Motor neuron (in vitro differentiated cells): ENCODE measurements around the gene KLRF2. TPM values are rescaled to one million over a fixed set of nuclear protein-coding genes. Genes with fewer than 3 reads are reported as not detected.

Experiments used
- ATAC-seq, 8 experiments: fragments of 200-7000 bp; cut with Tn5 transposase; replicated peaks in 6 of 8; 2 replicates each; pipeline ENCODE4 v1.8.0; 2021; ENCODE audit warnings: mild to moderate bottlenecking in 8 of 8, moderate library complexity in 8 of 8
- H3K27ac ChIP-seq, 2 donors: fragments of 250-450 bp; sonication (Bioruptor Pico); 2 replicates each; pipeline ENCODE4 v1.9.0; 2021; ENCODE audit warnings: antibody characterized with exemption in 2 of 2, mild to moderate bottlenecking in 2 of 2, moderate library complexity in 1 of 2
- H3K4me1 ChIP-seq, 2 donors: fragments of 250-450 bp; sonication (Bioruptor Pico); replicated peaks in 1 of 2; 2 replicates each; pipeline ENCODE4 v1.6.1; 2021; ENCODE audit warnings: antibody characterized with exemption in 2 of 2, mild to moderate bottlenecking in 2 of 2, moderate library complexity in 1 of 2
- H3K4me3 ChIP-seq, 5 donors: fragments of 250-450 bp; sonication (Bioruptor Pico); 2 replicates each; pipeline ENCODE4 v1.9.0; 2021; ENCODE audit warnings: antibody characterized with exemption in 5 of 5, mild to moderate bottlenecking in 5 of 5, moderate library complexity in 4 of 5
- WGBS, 10 experiments: fragments of 450-650 bp; shearing (Covaris generic); methylation state at CpG; one replicate each; pipeline ENCODE4 v1.0.0; 2022; 5-methylcytosine and 5-hydroxymethylcytosine counted together
- in situ Hi-C, 9 experiments: fragments of 400-800 bp; cut with MboI; loops; one replicate each; pipeline ENCODE4 v1.15.0; 2021; ENCODE audit warnings: low sequenced_read_pairs in 9 of 9, low pct_unique_long_range_greater_than_20kb in 2 of 9; ENCODE audit not compliant: unreplicated experiment in 9 of 9
- total RNA-seq, 8 experiments: library from RNA; unstranded; fragments of 300-600 nt; gene quantifications; 2 replicates each; pipeline versions ENCODE4 v1.2.3 to v1.2.4, GENCODE V29; 2022

Gene KLRF2, protein sequence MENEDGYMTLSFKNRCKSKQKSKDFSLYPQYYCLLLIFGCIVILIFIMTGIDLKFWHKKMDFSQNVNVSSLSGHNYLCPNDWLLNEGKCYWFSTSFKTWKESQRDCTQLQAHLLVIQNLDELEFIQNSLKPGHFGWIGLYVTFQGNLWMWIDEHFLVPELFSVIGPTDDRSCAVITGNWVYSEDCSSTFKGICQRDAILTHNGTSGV
- total RNA-seq, result not detected

DNA sequence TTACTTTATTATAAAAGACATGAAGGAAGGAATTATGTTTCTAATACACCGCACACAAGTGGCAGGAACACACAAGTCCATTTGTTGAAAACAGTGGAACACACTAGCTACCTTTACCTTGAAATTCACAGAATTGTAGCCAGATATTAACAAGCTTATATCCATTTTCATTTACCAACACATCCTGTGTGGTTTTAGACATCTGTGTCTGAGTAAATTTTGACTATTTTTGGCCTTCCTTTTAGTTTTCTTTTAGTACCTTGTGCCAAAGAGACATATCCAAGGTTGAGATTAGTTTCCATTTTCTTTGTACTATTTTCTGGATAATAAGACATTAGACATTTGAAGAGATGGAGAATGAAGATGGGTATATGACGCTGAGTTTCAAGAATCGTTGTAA is at the start of gene KLRF2:
Gene KLRF2 (plus strand): TSS at position 244 of the 400 bp plus-strand sequence. CDS start 107 bp downstream, at position 351.
- peaks cover 0 to 3% of the 10 kb centered on the region in 2 donors for H3K4me1 ChIP-seq
- WGBS, 10 experiments, result 58 to 100% (median 93%) methylated on average over 1 to 3 of the region's 3 CpGs
- H3K27ac ChIP-seq, result no peak within 1 kb of the TSS
- no peak for ATAC-seq
- no peak within 1 kb of the TSS for H3K4me3 ChIP-seq
- in situ Hi-C loops, result no loop called here

- in situ Hi-C loops, result no loop called here
- whole genome bisulfite sequencing, 10 experiments, result 22 to 100% (median 62%) methylated on average over 1 to 3 of the region's 3 CpGs
- no peaks in the 10 kb centered on the region for H3K4me1 ChIP-seq
- ATAC-seq, result no peak
- no peak overlapping the region for H3K4me3 ChIP-seq
- H3K27ac ChIP-seq, result no peak overlapping the region
Observed at GRCh38 chr12:9831720-9832119, 49.6 kb upstream of the KLRF2 start.

DNA sequence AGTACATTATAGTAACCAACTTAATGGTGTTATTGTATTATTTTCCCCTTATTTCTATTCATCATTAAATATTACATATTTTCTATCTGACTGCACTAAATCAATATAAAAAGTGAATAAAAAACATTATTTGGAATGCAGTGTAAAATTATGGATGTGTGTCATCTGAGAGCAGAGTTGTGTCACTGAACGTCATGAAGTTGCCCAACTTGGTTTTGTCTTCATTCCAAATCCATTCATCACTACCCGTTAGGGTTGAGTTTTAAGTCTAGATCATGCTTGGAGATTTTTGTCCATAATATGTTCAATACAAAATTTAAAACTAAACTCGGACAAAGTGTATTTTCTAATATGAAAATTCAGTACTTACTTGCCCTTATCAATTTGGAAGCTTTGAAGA is 37.9 kb upstream of the KLRF2 start:
- no peak for ATAC-seq
- 29 to 79% (median 69%) methylated on average over 3 of the region's 3 CpGs; no CpG with 5 or more reads in 3 of the 10 experiments for WGBS, 10 experiments
- Histone ChIP-seq H3K4me1 (no peaks in the 10 kb centered on the region), H3K4me3 (no peak overlapping the region), H3K27ac (no peak overlapping the region)
- in situ Hi-C loops, result no loop called here

- H3K4me1 ChIP-seq, result no peaks in the 10 kb centered on the region
- in situ Hi-C loops, result no loop called here
- no peak overlapping the region for H3K4me3 ChIP-seq
- H3K27ac ChIP-seq, result no peak overlapping the region
- ATAC-seq, result peak in 1 of 8 experiments; percentile 24
- WGBS, 10 experiments, result 67 to 100% (median 80%) methylated on average over 1 to 5 of the region's 5 CpGs; no CpG with 5 or more reads in 5 of the 10 experiments
Observed at GRCh38 chr12:9848899-9849298, 32.4 kb upstream of the KLRF2 start.

DNA sequence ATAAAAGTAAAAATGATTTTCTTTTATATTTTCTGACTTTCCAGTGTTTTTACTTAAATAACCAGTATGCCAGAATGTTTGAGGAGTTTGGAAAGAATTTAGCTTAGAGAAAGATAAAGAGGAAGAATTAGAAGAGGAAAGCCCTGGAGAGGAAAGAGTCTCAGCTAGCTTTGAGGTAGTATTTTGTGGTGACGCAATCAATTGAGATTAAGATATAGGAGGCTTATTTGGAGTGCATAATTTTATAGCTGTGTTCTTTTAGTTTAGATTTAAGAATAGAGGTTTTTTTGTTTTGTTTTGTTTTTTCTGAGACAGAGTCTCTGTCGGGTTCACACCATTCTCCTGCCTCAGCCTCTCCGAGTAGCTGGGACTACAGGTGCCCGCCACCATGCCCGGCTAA is 30.2 kb upstream of the KLRF2 start:
- in situ Hi-C loops, result no loop called here
- WGBS, 10 experiments, result 57 to 100% (median 95%) methylated on average over 1 to 5 of the region's 5 CpGs; no CpG with 5 or more reads in 1 of the 10 experiments
- Histone ChIP-seq H3K27ac (no peak overlapping the region), H3K4me3 (no peak overlapping the region), H3K4me1 (no peaks in the 10 kb centered on the region)
- no peak for ATAC-seq

DNA sequence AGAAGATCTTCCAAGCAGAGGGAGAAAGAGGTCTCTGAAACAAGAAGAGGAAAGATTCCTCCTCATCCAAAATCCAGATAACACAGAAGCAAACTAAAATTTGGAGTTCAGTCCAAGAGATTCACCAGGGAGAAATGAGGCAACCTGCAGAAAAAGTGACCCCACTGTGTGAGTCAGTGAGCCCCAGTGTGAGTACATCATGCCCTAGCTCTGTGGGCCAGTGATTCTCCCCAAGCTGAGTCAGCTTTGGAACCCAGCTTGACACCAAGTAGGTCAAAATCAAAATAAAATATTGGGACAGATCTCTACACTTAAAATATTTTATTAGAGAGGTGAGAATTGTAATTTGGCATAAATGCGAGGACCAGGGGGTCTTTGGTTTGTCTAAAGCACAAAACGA is 29.4 kb upstream of the KLRF2 start:
- WGBS, 10 experiments, result 54 to 100% (median 86%) methylated on average over 1 to 2 of the region's 2 CpGs; no CpG with 5 or more reads in 2 of the 10 experiments
- Histone ChIP-seq H3K4me1 (no peaks in the 10 kb centered on the region), H3K4me3 (no peak overlapping the region), H3K27ac (no peak overlapping the region)
- no peak for ATAC-seq
- in situ Hi-C loops, result no loop called here

GRCh38 chr12:9856151-9856550 is 25.1 kb upstream of the KLRF2 start:
- Histone ChIP-seq H3K27ac (no peak overlapping the region), H3K4me3 (no peak overlapping the region), H3K4me1 (no peaks in the 10 kb centered on the region)
- WGBS, 10 experiments, result 79 to 100% (median 97%) methylated on average over 1 of the region's 1 CpG; no CpG with 5 or more reads in 2 of the 10 experiments
- no peak for ATAC-seq
- in situ Hi-C loops, result no loop called here

- Histone ChIP-seq H3K4me3 (no peak overlapping the region), H3K27ac (no peak overlapping the region), H3K4me1 (no peaks in the 10 kb centered on the region)
- 44 to 100% (median 73%) methylated on average over 1 to 3 of the region's 3 CpGs for whole genome bisulfite sequencing, 10 experiments
- in situ Hi-C loops, result no loop called here
- ATAC-seq, result no peak
Observed at GRCh38 chr12:9856894-9857293, 24.4 kb upstream of the KLRF2 start.

GRCh38 chr12:9858135-9858534 is 23.2 kb upstream of the KLRF2 start:
- in situ Hi-C loops, result no loop called here
- H3K27ac ChIP-seq, result no peak overlapping the region
- no peaks in the 10 kb centered on the region for H3K4me1 ChIP-seq
- peak in 3 of 8 experiments; percentile 93 to 95 (median 93) for ATAC-seq
- H3K4me3 ChIP-seq, result no peak overlapping the region

DNA sequence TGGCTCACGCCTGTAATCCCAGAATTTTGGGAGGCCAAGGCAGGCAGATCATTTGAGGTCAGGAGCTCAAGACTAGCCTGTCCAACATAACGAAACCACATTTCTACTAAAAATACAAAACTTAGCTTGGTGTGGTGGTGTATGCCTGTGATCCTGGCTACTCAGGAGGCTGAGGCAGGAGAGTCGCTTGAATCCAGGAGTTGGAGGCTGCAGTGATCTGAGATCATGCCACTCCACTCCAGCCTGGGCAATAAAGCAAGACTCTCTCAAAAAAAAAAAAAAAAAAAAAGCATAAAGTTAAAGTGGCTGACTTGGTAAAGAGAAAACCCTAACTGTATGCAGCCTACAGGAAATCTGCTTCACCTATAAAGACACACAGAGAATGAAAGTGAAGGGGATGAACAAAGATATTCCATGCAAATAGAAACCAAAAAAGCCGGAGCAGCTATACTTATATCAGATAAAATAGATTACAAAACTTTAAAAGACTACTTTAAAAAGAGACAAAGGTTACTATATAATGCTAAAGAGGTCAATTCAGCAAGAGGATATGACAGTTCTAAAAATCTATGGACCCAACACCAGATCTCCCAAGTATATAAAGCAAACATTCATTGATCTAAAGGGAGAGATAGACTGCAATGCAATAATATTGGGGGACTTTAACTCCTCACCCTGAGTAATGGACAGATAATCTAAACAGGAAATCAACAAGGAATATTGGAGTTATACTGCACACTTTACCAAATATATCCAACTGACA is 16.2 kb upstream of the KLRF2 start:
- peak in 1 of 8 experiments; percentile 19 for ATAC-seq
- Histone ChIP-seq H3K4me3 (no peak overlapping the region), H3K4me1 (peaks cover 0 to 2% of the 10 kb centered on the region in 2 donors), H3K27ac (no peak overlapping the region)
- in situ Hi-C loops, result loop anchor here in 1 of 9 experiments (10.0 kb wide), 1 partner anchor 50 kb away; no protein-coding TSS in a partner anchor
- 49 to 100% (median 89%) methylated on average over 1 to 4 of the region's 4 CpGs; no CpG with 5 or more reads in 1 of the 10 experiments for WGBS, 10 experiments

DNA sequence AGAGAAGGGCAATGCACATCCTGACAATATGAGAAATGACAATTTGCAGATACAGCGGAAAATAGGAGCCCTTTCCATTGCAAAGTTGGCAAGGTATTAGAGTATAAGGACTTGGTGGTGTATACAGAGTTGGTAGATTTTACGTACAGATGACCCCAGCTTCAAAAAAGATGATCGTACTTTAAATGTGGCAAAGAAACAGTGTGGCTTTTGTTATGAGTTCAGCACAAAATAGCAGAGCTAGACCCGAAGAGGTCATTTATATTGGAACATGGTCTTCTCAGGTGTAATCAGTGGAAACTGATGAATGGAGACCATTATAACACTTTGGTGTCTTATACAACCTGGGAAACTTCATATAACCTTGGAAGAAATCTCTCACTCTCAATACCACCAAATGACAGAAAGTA is 14.4 kb upstream of the KLRF2 start:
- in situ Hi-C loops, result loop anchor here in 1 of 9 experiments (10.0 kb wide), 1 partner anchor 52 kb away; no protein-coding TSS in a partner anchor
- no peak for ATAC-seq

GRCh38 chr12:9867531-9867930 is 13.8 kb upstream of the KLRF2 start:
- WGBS, 10 experiments, result 0 to 83% (median 72%) methylated on average over 2 to 4 of the region's 4 CpGs
- in situ Hi-C loops, result loop anchor here in 1 of 9 experiments (10.0 kb wide), 1 partner anchor 53 kb away; no protein-coding TSS in a partner anchor
- no peak overlapping the region for H3K27ac ChIP-seq
- no peak overlapping the region for H3K4me3 ChIP-seq
- ATAC-seq, result no peak
- H3K4me1 ChIP-seq, result peaks cover 0 to 2% of the 10 kb centered on the region in 2 donors

More for the DNA sequence above, 14.4 kb upstream of the KLRF2 start:
- Histone ChIP-seq H3K4me1 (peaks cover 0 to 2% of the 10 kb centered on the region in 2 donors), H3K4me3 (no peak overlapping the region), H3K27ac (no peak overlapping the region)
- WGBS, 10 experiments, result 0 to 100% (median 92%) methylated on average over 1 to 4 of the region's 4 CpGs

DNA sequence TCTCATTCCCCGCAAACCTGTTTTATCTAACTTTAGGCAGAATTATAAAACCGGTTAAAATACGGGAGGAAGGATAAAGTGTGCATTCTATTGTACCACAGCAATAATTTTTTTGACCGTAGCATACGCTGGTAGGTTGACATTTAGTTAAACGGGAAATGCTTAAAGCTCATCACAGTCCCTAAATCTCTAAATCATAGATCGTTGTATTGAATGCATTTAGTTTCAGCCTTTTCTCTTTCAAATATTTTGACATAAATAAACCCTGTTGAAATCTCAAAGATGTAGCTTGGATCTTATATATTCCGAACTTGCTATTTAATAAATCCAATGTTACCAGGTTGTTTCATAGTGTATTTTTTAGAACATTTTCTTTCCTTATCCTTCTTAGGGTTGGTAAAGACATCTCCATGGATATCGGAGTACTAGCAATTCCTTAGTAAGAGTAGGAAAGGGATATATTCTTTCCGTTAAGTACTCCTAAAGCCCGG is 12.9 kb upstream of the KLRF2 start:
- in situ Hi-C loops, result loop anchor here in 1 of 9 experiments (10.0 kb wide), 1 partner anchor 54 kb away; no protein-coding TSS in a partner anchor
- WGBS, 10 experiments, result 0 to 100% (median 92%) methylated on average over 2 to 11 of the region's 11 CpGs
- no peak overlapping the region for H3K4me3 ChIP-seq
- H3K27ac ChIP-seq, result no peak overlapping the region
- H3K4me1 ChIP-seq, result peaks cover 0 to 2% of the 10 kb centered on the region in 2 donors
- ATAC-seq, result no peak
